Measurements from ENCODE around the gene PDXP. TPM values are rescaled to one million over a fixed set of nuclear protein-coding genes. Genes with fewer than 3 reads are reported as not detected.
"Not testable (repeated sequence)": the region's sequence is repeated elsewhere in the genome, so short reads cannot be mapped to it uniquely, and the experiment has no call there.

The PDXP gene
- total and polyA plus RNA-seq, 8 donors, result 3.6 to 16.3 (median 5.4) TPM

GRCh38 chr22:37654563-37655251 lies 3.8 kb upstream of the PDXP start:
- no peaks in the 10 kb centered on the region for H3K9me3 ChIP-seq
- no peaks in the 10 kb centered on the region for H3K36me3 ChIP-seq
- TF ChIP-seq, protein P1, sequence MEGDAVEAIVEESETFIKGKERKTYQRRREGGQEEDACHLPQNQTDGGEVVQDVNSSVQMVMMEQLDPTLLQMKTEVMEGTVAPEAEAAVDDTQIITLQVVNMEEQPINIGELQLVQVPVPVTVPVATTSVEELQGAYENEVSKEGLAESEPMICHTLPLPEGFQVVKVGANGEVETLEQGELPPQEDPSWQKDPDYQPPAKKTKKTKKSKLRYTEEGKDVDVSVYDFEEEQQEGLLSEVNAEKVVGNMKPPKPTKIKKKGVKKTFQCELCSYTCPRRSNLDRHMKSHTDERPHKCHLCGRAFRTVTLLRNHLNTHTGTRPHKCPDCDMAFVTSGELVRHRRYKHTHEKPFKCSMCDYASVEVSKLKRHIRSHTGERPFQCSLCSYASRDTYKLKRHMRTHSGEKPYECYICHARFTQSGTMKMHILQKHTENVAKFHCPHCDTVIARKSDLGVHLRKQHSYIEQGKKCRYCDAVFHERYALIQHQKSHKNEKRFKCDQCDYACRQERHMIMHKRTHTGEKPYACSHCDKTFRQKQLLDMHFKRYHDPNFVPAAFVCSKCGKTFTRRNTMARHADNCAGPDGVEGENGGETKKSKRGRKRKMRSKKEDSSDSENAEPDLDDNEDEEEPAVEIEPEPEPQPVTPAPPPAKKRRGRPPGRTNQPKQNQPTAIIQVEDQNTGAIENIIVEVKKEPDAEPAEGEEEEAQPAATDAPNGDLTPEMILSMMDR (IDR thresholded peaks at IDR 0.05), result no peak
- intact Hi-C loops (cut with DNase I), result no loop called here
- 86 to 88% methylated on average over 13 to 14 of the region's 14 CpGs for WGBS, 2 donors
- H3K4me3 ChIP-seq, result no peak overlapping the region
- FAIRE-seq (no peak), ATAC-seq (no peak), DNase-seq (no peak)
- H3K4me1 ChIP-seq, result peaks cover 0 to 3% (median 0%) of the 10 kb centered on the region in 3 donors
- H3K27ac ChIP-seq, result no peak overlapping the region
- no peaks in the 10 kb centered on the region for H3K27me3 ChIP-seq

DNA sequence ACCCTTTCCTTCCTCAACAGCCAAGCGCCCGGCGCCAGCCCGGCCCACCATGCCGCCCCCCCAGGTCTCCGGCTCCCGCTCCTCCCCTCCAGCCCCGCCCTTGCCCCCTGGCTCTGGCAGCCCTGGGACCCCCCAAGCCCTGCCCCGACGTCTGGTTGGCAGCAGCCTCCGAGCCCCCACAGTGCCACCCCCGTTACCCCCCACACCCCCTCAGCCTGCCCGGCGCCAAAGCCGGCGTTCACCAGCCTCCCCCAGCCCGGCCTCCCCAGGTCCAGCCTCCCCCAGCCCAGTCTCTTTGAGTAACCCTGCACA lies 3.3 kb upstream of the PDXP start:
- intact Hi-C loops (cut with DNase I), result no loop called here
- 80 to 89% methylated on average over 14 to 17 of the region's 17 CpGs for WGBS, 2 donors
- peak in 2 of 6 donors; percentile 23 to 79 for DNase-seq

GRCh38 chr22:37656583-37656982 lies 1.9 kb upstream of the PDXP start:
- H3K9me3 ChIP-seq; H3K27ac ChIP-seq; FAIRE-seq; intact Hi-C loops (cut with DNase I); DNase-seq; H3K4me3 ChIP-seq; H3K27me3 ChIP-seq; H3K36me3 ChIP-seq; ATAC-seq: not testable (repeated sequence)
- peaks cover 0 to 11% (median 0%) of the 10 kb centered on the region in 3 donors for H3K4me1 ChIP-seq
- WGBS, 2 donors, result 91 to 98% methylated on average over 4 of the region's 4 CpGs

More for the DNA sequence above, 3.3 kb upstream of the PDXP start:
- Histone ChIP-seq H3K36me3 (no peaks in the 10 kb centered on the region), H3K27me3 (no peaks in the 10 kb centered on the region), H3K4me3 (no peak overlapping the region), H3K4me1 (peaks cover 0 to 5% (median 0%) of the 10 kb centered on the region in 3 donors), H3K9me3 (no peaks in the 10 kb centered on the region), H3K27ac (no peak overlapping the region)
- no peak for FAIRE-seq
- TF ChIP-seq, protein P1 (IDR thresholded peaks at IDR 0.05), result no peak
- ATAC-seq, result no peak

DNA sequence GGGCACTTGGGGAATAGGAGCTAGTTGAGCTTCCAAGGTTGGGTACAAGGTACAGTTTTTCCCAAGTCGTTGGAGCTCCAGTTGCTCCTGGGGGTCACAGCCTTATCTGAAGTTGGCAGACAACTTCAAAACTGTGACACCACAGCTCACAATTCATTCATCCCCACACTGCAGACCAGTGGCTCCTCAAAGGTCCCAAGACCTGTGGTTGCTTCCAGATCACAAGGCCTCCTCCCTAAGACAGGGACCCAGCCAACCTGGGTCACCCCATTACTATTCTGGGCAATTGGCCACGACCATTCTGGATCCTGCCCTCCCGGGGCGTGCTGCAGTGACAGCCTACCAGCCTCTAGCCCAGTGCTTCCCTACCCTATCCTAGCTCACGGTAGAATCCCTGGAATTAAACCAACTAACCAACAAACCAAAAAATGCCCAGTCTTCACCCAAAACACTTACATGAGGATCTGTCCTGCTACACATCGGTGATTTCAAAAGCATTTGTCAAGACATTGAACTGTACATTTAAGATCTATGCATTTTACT lies 862 bp upstream of the PDXP start:
- no peak for FAIRE-seq
- no peaks in the 10 kb centered on the region for H3K9me3 ChIP-seq
- WGBS, 2 donors, result 5 to 8% methylated on average over 6 of the region's 6 CpGs
- ATAC-seq, result peak in 1 of 4 donors; percentile 0
- H3K27ac ChIP-seq, result peak overlapping the region; percentile 59 to 67 (median 61)
- no peaks in the 10 kb centered on the region for H3K27me3 ChIP-seq
- H3K36me3 ChIP-seq, result no peaks in the 10 kb centered on the region
- TF ChIP-seq, protein P1 (IDR thresholded peaks at IDR 0.05), result no peak
- H3K4me1 ChIP-seq, result peaks cover 0 to 11% (median 0%) of the 10 kb centered on the region in 3 donors
- intact Hi-C loops (cut with DNase I), result no loop called here
- DNase-seq, result peak in 1 of 6 donors; percentile 40
- peak overlapping the region in 3 of 4 donors; percentile 9 to 61 (median 55) for H3K4me3 ChIP-seq

DNA sequence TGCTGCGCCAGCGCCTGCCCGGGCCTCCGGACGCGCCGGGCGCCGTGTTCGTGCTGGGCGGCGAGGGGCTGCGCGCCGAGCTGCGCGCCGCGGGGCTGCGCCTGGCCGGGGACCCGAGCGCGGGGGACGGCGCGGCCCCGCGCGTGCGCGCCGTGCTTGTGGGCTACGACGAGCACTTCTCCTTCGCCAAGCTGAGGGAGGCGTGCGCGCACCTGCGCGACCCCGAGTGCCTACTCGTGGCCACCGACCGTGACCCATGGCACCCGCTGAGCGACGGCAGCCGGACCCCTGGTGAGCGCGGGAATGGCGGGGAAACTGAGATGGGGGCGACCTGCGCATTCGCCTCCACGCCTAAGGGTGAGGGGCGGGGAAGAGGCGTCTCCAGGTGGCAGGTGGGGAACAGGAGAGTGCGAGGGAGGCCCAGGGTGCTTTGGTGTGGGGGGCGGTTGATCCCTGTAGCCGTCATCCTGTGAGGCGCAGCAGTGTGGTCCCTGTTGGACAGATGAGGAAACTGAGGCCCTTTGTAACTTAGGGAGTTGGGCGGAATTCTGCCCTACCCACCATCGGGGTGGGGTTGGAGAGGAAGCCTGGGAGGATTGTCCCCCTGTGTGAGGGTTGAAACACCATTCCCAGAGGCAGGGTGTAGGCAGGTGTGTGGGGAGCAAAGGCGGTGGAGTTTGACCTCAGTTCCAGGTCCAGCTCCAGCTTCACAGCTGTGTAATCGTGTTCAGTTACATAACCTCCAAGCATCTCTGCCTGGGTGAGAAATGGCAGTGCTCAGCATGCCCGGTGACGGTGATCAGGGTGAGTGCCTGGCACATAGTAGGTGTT lies 758 bp downstream of the PDXP start:
- no peak for FAIRE-seq
- intact Hi-C loops (cut with DNase I), result no loop called here

More for the DNA sequence above, 758 bp downstream of the PDXP start:
- TF ChIP-seq, protein P1 (IDR thresholded peaks at IDR 0.05), result no peak
- Histone ChIP-seq H3K27me3 (no peaks in the 10 kb centered on the region), H3K9me3 (no peaks in the 10 kb centered on the region), H3K4me3 (peak overlapping the region; percentile 7 to 61 (median 52)), H3K36me3 (no peaks in the 10 kb centered on the region), H3K27ac (no peak overlapping the region), H3K4me1 (peaks cover 0 to 11% (median 0%) of the 10 kb centered on the region in 3 donors)
- WGBS, 2 donors, result 2 to 3% methylated on average over 29 to 68 of the region's 68 CpGs
- DNase-seq, result peak in 5 of 6 donors; percentile 44 to 76 (median 57)
- ATAC-seq, result peak in 3 of 4 donors; percentile 7 to 36 (median 28)

All from pancreas (tissue), 10 donors.